Measurements from ENCODE around the gene SLC9A1.

DNA sequence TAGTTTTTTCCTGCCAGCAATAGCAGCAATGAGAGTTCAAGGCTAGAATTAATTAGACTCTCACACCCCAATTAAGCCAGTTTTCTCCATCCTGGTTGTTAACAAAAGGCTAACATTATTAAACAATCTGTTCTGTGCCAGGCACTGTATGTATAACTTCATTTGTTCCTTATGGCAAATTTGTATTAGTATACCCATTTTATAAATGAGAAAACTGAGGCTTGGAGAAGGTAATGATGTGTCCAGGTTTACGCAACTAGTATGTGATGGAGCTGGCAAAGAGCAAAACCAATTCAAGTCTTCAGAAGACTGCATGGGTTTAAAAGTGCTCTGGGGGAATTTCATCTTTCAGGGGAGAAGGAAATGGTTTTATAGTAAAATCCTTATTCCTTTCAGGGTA lies 38.3 kb upstream of the SLC9A1 start:
- TF ChIP-seq EZH2 (IDR thresholded peaks at IDR 0.05; ENCODE audit: insufficient read depth, poor library complexity, severe bottlenecking) (no peak), EZH2phosphoT487 (IDR thresholded peaks at IDR 0.05; ENCODE audit: insufficient read depth, low read depth) (no peak)

Measured in GM23248 (cell line).